Naive thymus-derived CD8-positive, alpha-beta T cell (primary cell): ENCODE measurements around the gene SAPCD2. TPM values are rescaled to one million over a fixed set of nuclear protein-coding genes. Genes with fewer than 3 reads are reported as not detected.

Source experiments
- ATAC-seq, 2 donors: fragments of 150-1000 bp; cut with Tn5 transposase in 1 of 2; sonication (Bioruptor Pico), chemical (Tn5 transposase) in 1 of 2; 1 replicate in 1 of 2; 2 replicates in 1 of 2; pipeline ENCODE4 v1.10.0; 2021; ENCODE audit warnings: mild to moderate bottlenecking in 2 of 2, moderate library complexity in 2 of 2
- POLR2A ChIA-PET: fragments of 350-600 bp; sonication (Branson Sonifier 250); formaldehyde crosslinking; loops from one replicate; lab custom pipeline; 2021; ENCODE audit warnings: antibody characterized with exemption; lab: Charles Lee
- DNase-seq, 10 donors: peaks; one replicate each; pipeline versions ENCODE4 v3.0.0 to v3.0.0-alpha.2; 2020 to 2022
- H3K27ac Mint-ChIP-seq, 10 donors: one replicate each; pipeline ENCODE4 v1.8.0; 2020 to 2022; ENCODE audit warnings: mild to moderate bottlenecking in 10 of 10, mixed read lengths in 10 of 10, moderate library complexity in 4 of 10, inconsistent platforms in 1 of 10
- H3K27me3 Mint-ChIP-seq, 5 donors: one replicate each; pipeline ENCODE4 v1.8.0; 2021 to 2022; ENCODE audit warnings: mixed read lengths in 5 of 5
- H3K36me3 Mint-ChIP-seq, 3 donors: one replicate each; pipeline ENCODE4 v1.8.0; 2020 to 2022; ENCODE audit warnings: mixed read lengths in 3 of 3, mild to moderate bottlenecking in 2 of 3, inconsistent platforms in 1 of 3
- H3K4me1 Mint-ChIP-seq, 4 donors: one replicate each; pipeline ENCODE4 v1.8.0; 2021 to 2022; ENCODE audit warnings: mixed read lengths in 4 of 4
- H3K4me3 Mint-ChIP-seq, 10 donors: one replicate each; pipeline ENCODE4 v1.8.0; 2020 to 2022; ENCODE audit warnings: mild to moderate bottlenecking in 10 of 10, mixed read lengths in 10 of 10, moderate library complexity in 6 of 10, inconsistent platforms in 1 of 10
- H3K9me3 Mint-ChIP-seq, 9 donors: one replicate each; pipeline ENCODE4 v1.8.0; 2020 to 2022; ENCODE audit warnings: mixed read lengths in 9 of 9, mild to moderate bottlenecking in 3 of 9, inconsistent platforms in 1 of 9, moderate library complexity in 1 of 9
- polyA plus RNA-seq, 3 donors: library from polyadenylated mRNA; unstranded; fragments of 300-500 nt; fragmentation: Illumina TruSeq; gene quantifications; one replicate each; pipeline ENCODE4 v1.2.3, GENCODE V29; 2021
- total RNA-seq, 8 experiments: library from RNA in 2 of 8; stranded (reverse) in 2 of 8; gene quantifications; one replicate each; pipeline ENCODE4 v1.2.3 and lab custom pipeline; 2021 to 2026

Gene SAPCD2
- total and polyA plus RNA-seq, 5 experiments from 2014 or later, result 0.23 to 0.44 (median 0.27) TPM; not detected in 1

- H3K4me1 Mint-ChIP-seq, result peaks cover 4 to 12% (median 8%) of the 10 kb centered on the region in 4 donors
- H3K4me3 Mint-ChIP-seq, result peak overlapping the region; percentile 70 to 89 (median 76)
- POLR2A ChIA-PET, result interaction anchor here (1.0 to 4.4 kb wide), 5 partner anchors 9 to 163 kb away, joined by 3 to 35 read pairs (median 5); partner anchors contain the start of genes MAN1B1 and TUBB4B
- H3K27me3 Mint-ChIP-seq, result no peaks in the 10 kb centered on the region
- ATAC-seq, result peak; percentile 63 to 70
- H3K36me3 Mint-ChIP-seq, result peaks cover 0 to 14% (median 0%) of the 10 kb centered on the region in 3 donors
- H3K9me3 Mint-ChIP-seq, result no peaks in the 10 kb centered on the region
- peak overlapping the region in 8 of 10 donors; percentile 37 to 84 (median 64) for H3K27ac Mint-ChIP-seq
- peak in 9 of 10 donors; percentile 31 to 78 (median 45) for DNase-seq
Observed at GRCh38 chr9:137077758-137078693, 7.7 kb upstream of the SAPCD2 start.

- no peaks in the 10 kb centered on the region for H3K9me3 Mint-ChIP-seq
- H3K4me1 Mint-ChIP-seq, result peaks cover 4 to 12% (median 8%) of the 10 kb centered on the region in 4 donors
- POLR2A ChIA-PET, result interaction anchor here (1.0 to 4.4 kb wide), 6 partner anchors 10 to 164 kb away, joined by 3 to 35 read pairs (median 6); partner anchors contain the start of genes MAN1B1 and TUBB4B
- ATAC-seq, result peak; percentile 78 to 81
- no peaks in the 10 kb centered on the region for H3K27me3 Mint-ChIP-seq
- peak; percentile 43 to 75 (median 50) for DNase-seq
- H3K36me3 Mint-ChIP-seq, result peaks cover 0 to 13% (median 0%) of the 10 kb centered on the region in 3 donors
- peak within 1 kb of the TSS in 8 of 10 donors; percentile 43 to 84 (median 69) for H3K27ac Mint-ChIP-seq
- peak within 1 kb of the TSS; percentile 70 to 89 (median 76) for H3K4me3 Mint-ChIP-seq
Observed at GRCh38 chr9:137077010-137077747, 6.8 kb upstream of the SAPCD2 start, which contains the start of gene UAP1L1. Gene UAP1L1, plus strand, starts transcription at chr9:137077517. Its CDS starts 16 bp downstream, at chr9:137077533.

GRCh38 chr9:137076636-137077009, 6.3 kb upstream of the SAPCD2 start:
- Mint-ChIP-seq H3K27ac (peak overlapping the region in 6 of 10 donors; percentile 13 to 76 (median 54)), H3K9me3 (no peaks in the 10 kb centered on the region), H3K4me1 (peaks cover 4 to 12% (median 8%) of the 10 kb centered on the region in 4 donors), H3K4me3 (peak overlapping the region; percentile 33 to 84 (median 72)), H3K27me3 (no peaks in the 10 kb centered on the region), H3K36me3 (peaks cover 0 to 8% (median 0%) of the 10 kb centered on the region in 3 donors)
- DNase-seq, result no peak
- ATAC-seq, result no peak
- POLR2A ChIA-PET, result interaction anchor here (1.2 to 4.4 kb wide), 4 partner anchors 9 to 20 kb away, joined by 5 to 35 read pairs (median 7); partner anchors contain the start of gene MAN1B1

GRCh38 chr9:137075275-137075775, 5.0 kb upstream of the SAPCD2 start:
- Mint-ChIP-seq H3K4me3 (peak overlapping the region in 3 of 10 donors; percentile 9 to 34 (median 32)), H3K27me3 (no peaks in the 10 kb centered on the region), H3K27ac (peak overlapping the region in 2 of 10 donors; percentile 47 to 49), H3K9me3 (no peaks in the 10 kb centered on the region), H3K36me3 (peaks cover 0 to 5% (median 0%) of the 10 kb centered on the region in 3 donors), H3K4me1 (peaks cover 9 to 22% (median 17%) of the 10 kb centered on the region in 4 donors)
- ATAC-seq (no peak), DNase-seq (no peak)
- POLR2A ChIA-PET, result interaction anchor here (0.8 to 4.4 kb wide), 2 partner anchors 12 to 147 kb away, joined by 6 to 35 read pairs; partner anchors contain the start of gene MAN1B1

- Mint-ChIP-seq H3K27me3 (no peaks in the 10 kb centered on the region), H3K27ac (peak overlapping the region in 1 of 10 donors; percentile 49), H3K4me3 (peak overlapping the region in 4 of 10 donors; percentile 6 to 55 (median 20)), H3K36me3 (peaks cover 0 to 2% (median 0%) of the 10 kb centered on the region in 3 donors), H3K4me1 (peaks cover 7 to 19% (median 15%) of the 10 kb centered on the region in 4 donors), H3K9me3 (no peaks in the 10 kb centered on the region)
- DNase-seq (no peak), ATAC-seq (no peak)
- POLR2A ChIA-PET, result interaction anchor here (4.4 kb wide), 1 partner anchor 12 kb away, joined by 35 read pairs; the partner anchor contains the start of gene MAN1B1
Observed at GRCh38 chr9:137074657-137075274, 4.4 kb upstream of the SAPCD2 start.

GRCh38 chr9:137073992-137074399, 3.6 kb upstream of the SAPCD2 start:
- POLR2A ChIA-PET, result interaction anchor here (4.4 kb wide), 1 partner anchor 13 kb away, joined by 35 read pairs; the partner anchor contains the start of gene MAN1B1
- peak overlapping the region in 1 of 10 donors; percentile 39 for H3K4me3 Mint-ChIP-seq
- H3K27ac Mint-ChIP-seq, result peak overlapping the region in 2 of 10 donors; percentile 19 to 21
- H3K4me1 Mint-ChIP-seq, result peaks cover 7 to 18% (median 12%) of the 10 kb centered on the region in 4 donors
- H3K9me3 Mint-ChIP-seq, result no peaks in the 10 kb centered on the region
- H3K27me3 Mint-ChIP-seq, result no peaks in the 10 kb centered on the region
- H3K36me3 Mint-ChIP-seq, result no peaks in the 10 kb centered on the region
- DNase-seq (no peak), ATAC-seq (no peak)

- Mint-ChIP-seq H3K27ac (peak overlapping the region in 4 of 10 donors; percentile 67 to 76 (median 73)), H3K36me3 (no peaks in the 10 kb centered on the region), H3K4me1 (peaks cover 11 to 23% (median 14%) of the 10 kb centered on the region in 4 donors), H3K9me3 (no peaks in the 10 kb centered on the region), H3K27me3 (peaks cover 0 to 8% (median 4%) of the 10 kb centered on the region in 5 donors), H3K4me3 (peak overlapping the region; percentile 63 to 87 (median 72))
- POLR2A ChIA-PET, result interaction anchor here (0.6 to 6.8 kb wide), 6 partner anchors 15 to 165 kb away, joined by 3 to 73 read pairs (median 4); partner anchors contain the start of gene MAN1B1
- ATAC-seq, result no peak
- DNase-seq, result no peak
Observed at GRCh38 chr9:137071282-137071681, 925 bp upstream of the SAPCD2 start.

- Mint-ChIP-seq H3K27ac (peak overlapping the region in 5 of 10 donors; percentile 19 to 76 (median 67)), H3K4me1 (peaks cover 11 to 23% (median 14%) of the 10 kb centered on the region in 4 donors), H3K9me3 (no peaks in the 10 kb centered on the region), H3K36me3 (no peaks in the 10 kb centered on the region), H3K27me3 (peaks cover 0 to 8% (median 4%) of the 10 kb centered on the region in 5 donors), H3K4me3 (peak overlapping the region; percentile 63 to 87 (median 72))
- POLR2A ChIA-PET, result interaction anchor here (0.6 to 6.8 kb wide), 14 partner anchors 10 to 358 kb away, joined by 3 to 73 read pairs (median 4); partner anchors contain the start of gene MAN1B1
- peak in 1 of 10 donors; percentile 62 for DNase-seq
- ATAC-seq, result no peak
Observed at GRCh38 chr9:137070906-137071275, 534 bp upstream of the SAPCD2 start.

- Mint-ChIP-seq H3K4me1 (peaks cover 11 to 18% (median 14%) of the 10 kb centered on the region in 4 donors), H3K36me3 (no peaks in the 10 kb centered on the region), H3K4me3 (peak overlapping the region in 5 of 10 donors; percentile 23 to 53 (median 36)), H3K27ac (no peak overlapping the region), H3K27me3 (peaks cover 0 to 8% (median 4%) of the 10 kb centered on the region in 5 donors), H3K9me3 (no peaks in the 10 kb centered on the region)
- ATAC-seq (no peak), DNase-seq (peak in 1 of 10 donors; percentile 61)
- POLR2A ChIA-PET, result interaction anchor here (0.7 to 6.8 kb wide), 15 partner anchors 11 to 262 kb away, joined by 3 to 73 read pairs (median 4); partner anchors contain the start of genes MAN1B1, RABL6 and TUBB4B
Observed at GRCh38 chr9:137069508-137070091, 757 bp downstream of the SAPCD2 start.
